SK-N-MC (cell line): ENCODE results near the gene MRTFB.

Source experiments
- EZH2 ChIP-seq: fragments of 200-600 bp; sonication (generic); IDR thresholded peaks from one replicate; pipeline ENCODE4 v1.6.1; 2017; ENCODE audit warnings: antibody characterized with exemption
- FOXP2 ChIP-seq: optimal IDR thresholded peaks from 2 replicates; pipeline ENCODE3; 2011; ENCODE audit warnings: mild to moderate bottlenecking, moderate library complexity; ENCODE audit not compliant: insufficient read depth; ENCODE audit errors: extremely low read length, control extremely low read depth
- POLR2AphosphoS5 ChIP-seq: IDR thresholded peaks from 2 replicates; pipeline ENCODE4 v1.6.1; 2012; ENCODE audit warnings: mild to moderate bottlenecking, low read depth, low read length, borderline replicate concordance

GRCh38 chr16:14074544-14074943, 3.4 kb downstream of the MRTFB start:
- TF ChIP-seq POLR2AphosphoS5: no peak
- no peak for TF ChIP-seq EZH2
- TF ChIP-seq FOXP2: no peak
